Hematopoietic multipotent progenitor cell treated with erythropoietin and hydrocortisone succinate and interleukin-3 and kit ligand, for 15 days (in vitro differentiated cells): Measurements from ENCODE around the gene MYL7.

Experiments used
- DNase-seq: peaks from one replicate; pipeline ENCODE4 v3.0.0-alpha.2; 2015; ENCODE audit warnings: low spot score

MYL7 gene

GRCh38 chr7:44150466-44150832 is 9.3 kb upstream of the MYL7 start:
- DNase-seq: no peak

DNA sequence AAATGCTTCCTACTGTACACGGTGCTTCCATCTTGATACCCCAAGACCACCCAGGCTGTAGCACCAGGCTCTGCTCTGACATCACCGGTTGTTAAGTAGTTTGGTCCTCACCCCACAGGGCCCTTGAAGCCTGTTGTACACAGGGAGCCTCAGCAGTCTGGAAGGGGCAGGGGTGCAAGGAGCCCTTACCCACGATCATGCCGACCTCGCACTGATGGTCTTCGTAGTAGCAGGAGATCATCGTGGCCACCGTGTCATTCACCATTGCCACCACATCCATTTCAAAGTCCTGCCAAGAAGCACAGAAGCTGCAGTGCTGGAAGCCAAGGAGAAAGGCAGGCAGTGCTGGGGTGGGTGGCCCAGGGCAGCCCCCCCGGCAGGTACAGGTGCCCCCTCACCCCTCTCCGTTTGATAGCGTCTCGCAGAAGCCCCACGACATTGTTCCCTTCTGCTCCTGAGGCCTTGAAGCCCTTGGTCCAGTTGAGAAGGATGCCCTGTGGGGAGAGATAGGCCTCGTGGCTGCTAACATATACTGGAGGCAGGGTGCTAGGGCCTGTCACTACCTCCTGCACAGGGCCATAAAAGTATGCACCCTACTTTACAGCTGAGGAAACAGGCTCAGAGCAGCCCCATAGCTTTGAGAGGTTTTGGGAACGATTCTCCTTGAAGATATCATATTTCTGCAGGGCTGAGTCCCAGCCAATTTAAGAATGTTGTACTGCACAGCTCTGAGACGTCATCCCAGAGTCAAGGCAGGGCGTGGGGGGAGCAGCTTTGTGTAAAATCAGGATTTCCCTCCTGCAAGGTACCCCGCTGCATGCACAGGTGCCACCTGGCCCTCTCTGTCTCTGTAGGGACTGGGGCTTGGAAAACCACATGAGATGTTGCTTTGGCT is 8.7 kb upstream of the MYL7 start:
- no peak for DNase-seq

DNA sequence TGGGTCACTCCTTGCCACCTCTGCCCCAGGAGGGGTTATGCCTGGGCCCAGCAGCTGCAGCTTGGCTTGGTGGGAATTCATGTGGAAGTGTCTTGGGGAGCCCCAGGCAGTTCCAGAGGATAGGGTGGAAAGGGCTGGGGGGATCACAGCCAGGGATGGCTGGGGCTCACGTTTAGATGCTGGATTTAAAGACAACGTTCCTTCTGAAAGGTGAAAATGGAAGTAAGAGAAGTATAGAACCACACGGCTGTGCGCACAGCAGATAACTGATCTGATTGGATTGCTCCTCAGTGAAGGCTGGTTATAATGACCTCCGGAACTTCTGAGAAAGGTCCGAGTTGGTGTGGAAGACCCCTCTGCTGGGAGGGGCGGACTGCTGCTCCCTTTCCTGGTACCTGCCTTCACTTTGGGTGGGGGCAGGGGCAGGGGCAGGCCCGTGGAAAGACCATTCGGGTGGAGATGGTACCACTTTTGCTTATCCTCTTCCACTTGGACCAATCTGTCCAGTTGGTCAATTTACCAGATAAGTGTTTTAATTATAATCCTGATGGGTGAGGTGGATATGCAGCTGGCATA is 7.9 kb upstream of the MYL7 start:
- no peak for DNase-seq

- no peak for DNase-seq
These were observed 7.0 kb upstream of the MYL7 start for GRCh38 chr7:44148166-44148565.

GRCh38 chr7:44147026-44147991 is 6.2 kb upstream of the MYL7 start:
- DNase-seq: no peak

DNA sequence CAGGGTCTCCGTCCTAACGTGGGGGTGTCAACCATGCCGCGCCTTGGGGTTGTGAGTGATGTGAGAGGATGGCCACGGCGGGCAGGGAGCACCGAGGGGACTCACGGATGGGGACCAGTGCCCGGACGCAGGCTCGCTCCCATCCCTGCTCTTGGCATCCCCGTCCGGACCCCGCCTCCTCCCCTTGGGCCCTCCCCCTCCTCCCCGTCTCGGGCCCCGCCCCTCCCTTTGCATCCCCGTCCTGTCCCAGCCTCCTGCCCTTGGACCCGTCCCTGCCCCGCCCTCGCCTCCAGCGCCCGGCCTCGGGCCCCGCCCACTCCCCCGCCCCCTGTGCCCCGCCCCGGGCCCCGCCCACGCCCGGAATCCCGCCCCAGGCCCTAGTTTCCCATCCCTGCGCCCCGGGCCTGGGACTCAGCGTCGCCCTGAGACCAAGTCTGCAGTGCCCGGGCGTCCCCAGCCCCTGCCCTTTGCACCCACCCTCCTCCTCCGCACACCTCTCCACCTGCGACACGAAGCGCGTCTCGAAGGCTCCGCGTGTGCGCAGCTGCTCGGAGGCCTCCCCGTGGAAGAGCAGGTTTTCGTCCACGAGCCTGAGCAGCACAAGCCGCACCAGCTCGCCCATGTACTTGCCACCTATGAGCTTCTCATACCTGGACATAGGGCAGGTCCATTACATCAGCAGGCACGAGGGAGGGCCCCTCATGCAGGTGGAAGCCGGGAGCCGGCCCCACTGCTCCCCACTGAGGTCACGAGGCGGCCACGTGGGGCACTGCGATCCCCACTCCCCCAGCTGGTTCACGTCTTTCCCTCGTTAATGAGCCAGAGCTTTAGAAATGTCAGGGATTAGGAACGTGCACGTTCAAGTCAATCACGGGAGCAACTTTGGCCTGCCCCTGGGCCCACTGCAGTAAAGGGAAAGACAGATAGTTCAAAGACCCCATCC is 5.1 kb upstream of the MYL7 start:
- peak; percentile 31 for DNase-seq

DNA sequence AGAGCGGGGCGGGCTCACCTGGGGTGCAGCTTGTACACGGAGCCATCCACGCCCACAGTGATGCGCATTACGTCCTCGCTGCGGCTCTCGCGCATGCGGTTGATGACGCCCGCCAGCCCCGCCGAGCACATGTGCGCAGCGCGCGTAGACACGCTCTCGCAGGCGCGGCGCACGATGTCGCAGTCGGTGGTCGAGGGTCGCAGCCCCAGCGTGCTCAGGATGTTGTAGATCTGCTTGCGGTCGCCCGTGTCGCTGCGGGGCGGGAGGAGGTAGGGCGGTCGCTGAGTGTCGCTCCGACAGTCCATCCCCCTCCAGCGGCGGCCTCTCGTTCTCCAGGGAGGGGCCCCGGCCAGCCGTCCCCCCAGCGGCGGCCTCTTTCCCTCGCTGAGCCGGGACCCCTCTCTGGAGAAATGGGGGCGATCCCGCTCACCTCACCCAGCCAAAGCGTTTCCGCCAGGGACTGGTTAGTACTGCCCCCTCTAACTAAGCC is 4.4 kb upstream of the MYL7 start:
- no peak for DNase-seq

- DNase-seq: no peak
These were observed 3.9 kb upstream of the MYL7 start for GRCh38 chr7:44144968-44145478.

DNA sequence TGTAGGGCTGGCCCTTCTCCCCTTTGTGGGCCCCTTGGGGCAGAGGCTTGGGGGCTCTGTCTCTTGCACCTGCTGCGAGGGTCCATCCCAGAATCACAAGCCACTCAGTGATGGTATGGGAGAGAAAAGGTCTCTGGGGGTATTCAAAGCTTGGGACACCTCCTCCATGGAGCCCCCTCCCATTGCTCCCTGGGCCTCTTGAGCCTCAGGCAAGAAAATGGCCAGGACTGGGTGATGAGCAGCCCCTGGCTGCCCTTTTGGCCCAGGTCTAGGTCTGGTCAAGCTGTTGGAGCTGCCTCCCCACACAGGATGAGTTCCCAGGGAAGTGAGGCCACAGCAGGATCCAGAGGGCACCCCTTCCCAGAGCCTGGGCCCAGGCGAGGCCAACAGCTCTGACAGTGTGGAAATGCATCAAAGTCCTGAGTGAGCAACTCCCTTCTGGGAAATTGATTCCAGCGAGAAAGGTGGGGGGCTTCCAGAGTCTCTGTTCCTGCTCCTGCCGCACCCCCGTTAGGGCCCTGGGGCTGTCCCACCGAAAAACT is 3.4 kb upstream of the MYL7 start:
- DNase-seq: no peak

GRCh38 chr7:44143646-44144250 is 2.6 kb upstream of the MYL7 start:
- no peak for DNase-seq

DNA sequence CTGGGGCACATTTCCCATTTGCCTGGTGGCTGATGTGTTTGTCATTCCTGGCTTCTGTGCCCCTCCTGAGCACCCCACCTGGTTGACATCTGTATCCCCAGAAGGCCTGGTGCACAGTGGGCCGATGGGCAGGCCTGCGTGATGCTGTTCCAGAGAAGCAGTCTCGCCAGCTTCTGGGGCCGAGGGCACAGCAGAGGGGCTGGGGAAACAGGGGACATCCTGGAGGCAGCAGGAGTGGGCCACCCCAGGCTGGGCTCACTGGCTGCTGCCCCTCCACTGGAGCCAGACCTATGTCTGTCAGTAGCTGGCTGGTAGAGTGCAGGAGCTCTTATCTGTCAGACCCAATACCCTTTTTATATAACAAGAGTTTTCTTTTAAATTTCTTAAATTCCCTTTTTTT is 896 bp upstream of the MYL7 start:
- no peak for DNase-seq

- no peak for DNase-seq
These were observed 791 bp downstream of the MYL7 start for GRCh38 chr7:44140341-44140740.

- DNase-seq: no peak
These were observed 1.7 kb downstream of the MYL7 start for GRCh38 chr7:44139311-44140010.

DNA sequence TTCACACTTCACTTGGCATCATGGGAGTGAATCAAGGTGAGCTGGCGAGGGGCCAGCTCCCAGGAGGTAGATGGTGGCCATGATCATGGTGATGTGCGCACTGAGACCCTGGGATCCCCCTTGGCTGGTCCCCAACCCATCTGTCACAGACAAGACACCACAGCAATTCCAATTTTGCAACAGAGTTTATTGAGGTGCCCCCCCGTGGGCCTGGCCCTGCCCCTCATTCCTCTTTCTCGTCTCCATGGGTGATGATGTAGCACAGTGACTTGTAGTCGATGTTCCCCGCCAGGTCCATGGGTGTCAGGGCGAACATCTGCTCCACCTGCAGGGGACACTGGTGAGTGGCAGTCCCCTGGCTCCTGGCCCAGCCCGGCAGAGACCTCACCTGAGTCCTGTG is 2.4 kb downstream of the MYL7 start:
- DNase-seq: no peak

DNA sequence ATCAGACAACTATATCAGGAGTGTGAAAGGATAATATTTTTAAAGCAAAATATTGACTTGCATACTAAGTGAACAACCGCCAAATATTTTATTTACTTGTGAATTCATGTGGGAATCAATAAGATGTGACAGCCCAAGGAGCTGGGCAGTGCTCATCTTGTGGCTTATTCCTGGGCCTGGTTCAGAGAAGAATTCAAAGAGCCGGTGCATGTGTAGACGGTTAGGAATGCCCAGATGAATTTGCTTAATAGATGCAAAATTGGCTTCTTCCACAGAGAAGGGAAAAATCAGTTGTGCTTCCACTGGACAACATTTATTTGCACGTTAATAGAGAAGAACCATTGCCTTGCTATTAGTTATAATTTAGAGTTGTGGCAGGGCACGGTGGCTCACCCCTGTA is 4.4 kb downstream of the MYL7 start:
- DNase-seq: no peak

DNA sequence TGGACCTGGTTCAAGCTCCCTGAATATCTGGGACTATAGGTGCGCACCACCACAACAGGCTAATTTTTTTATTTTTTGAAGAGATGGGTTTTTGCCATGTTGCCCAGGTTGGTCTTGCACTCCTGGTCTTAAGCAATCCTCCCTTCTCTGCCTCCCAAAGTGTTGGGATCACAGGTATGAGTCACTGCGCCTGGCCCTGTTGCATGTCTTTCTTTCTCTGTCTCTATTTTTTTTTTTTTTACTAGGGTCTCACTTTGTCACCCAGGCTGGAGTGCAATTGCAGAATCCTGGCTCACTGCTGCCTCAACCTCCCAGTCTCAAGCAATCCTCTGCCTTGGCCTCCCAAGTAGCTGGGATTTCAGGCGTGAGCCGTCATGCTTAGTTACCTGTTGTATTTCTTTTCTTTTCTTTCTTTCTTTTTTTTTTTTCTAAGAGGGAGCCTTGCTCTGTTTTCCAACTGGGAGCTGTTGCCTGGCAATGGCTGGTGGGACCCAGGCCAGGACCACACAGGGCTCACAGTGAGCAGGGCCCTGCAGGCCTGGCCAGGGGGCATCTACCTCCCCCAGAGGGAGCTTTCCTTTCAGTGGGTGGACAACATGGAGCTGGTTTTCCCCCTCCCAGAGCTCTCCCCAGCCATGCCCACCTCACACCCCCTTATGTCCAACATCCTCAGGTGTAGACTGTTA is 6.0 kb downstream of the MYL7 start:
- no peak for DNase-seq

DNA sequence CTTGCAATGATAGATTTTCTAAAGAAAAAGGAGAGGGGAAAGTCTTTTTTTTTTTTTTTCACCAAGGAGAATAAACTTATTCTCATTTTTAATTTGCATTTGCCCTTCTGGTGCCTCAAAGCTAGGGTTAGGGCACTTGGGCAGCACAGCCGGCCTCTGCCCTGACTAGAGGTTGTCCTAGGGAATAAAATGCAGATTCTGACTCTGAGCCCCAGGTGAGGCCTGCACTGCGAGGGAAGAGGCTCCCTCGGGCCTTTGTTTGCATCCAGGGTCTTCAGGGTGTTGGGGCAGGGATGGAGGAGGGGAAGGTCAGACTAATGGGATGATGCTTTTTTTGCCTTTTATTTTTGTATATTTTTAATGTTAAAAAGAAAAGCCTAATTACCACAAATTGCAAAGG is 7.8 kb downstream of the MYL7 start:
- no peak for DNase-seq

- no peak for DNase-seq
These were observed 9.1 kb downstream of the MYL7 start for GRCh38 chr7:44132039-44132438.
